HepG2 (cell line): ENCODE measurements around the gene IBTK.

Experiments
- GLI4 ChIP-seq: sonication (generic); formaldehyde crosslinking; IDR thresholded peaks from 2 replicates; pipeline ENCODE4 v1.5.1; 2020; ENCODE audit warnings: missing genetic modification reagents, mild to moderate bottlenecking, moderate library complexity, borderline replicate concordance
- HDAC2 ChIP-seq: sonication (generic); formaldehyde crosslinking; IDR thresholded peaks from 2 replicates; pipeline ENCODE4 v1.4.0; 2020; ENCODE audit warnings: missing genetic modification reagents
- HDAC6 ChIP-seq: fragments of 200-600 bp; sonication (generic); IDR thresholded peaks from 2 replicates; pipeline ENCODE4 v1.7.0; 2017; ENCODE audit warnings: mild to moderate bottlenecking, antibody characterized with exemption, low read length, low read depth
- NONO ChIP-seq, 2 experiments: fragments of 450-650 bp in 1 of 2; sonication (generic) in 1 of 2; formaldehyde crosslinking in 1 of 2; IDR thresholded peaks in 1 of 2; conservative IDR thresholded peaks in 1 of 2; 2 replicates each; pipeline versions ENCODE4 v1.6.1 to v1.8.0; 2017 to 2022; ENCODE audit warnings: mild to moderate bottlenecking in 1 of 2, missing genetic modification reagents in 1 of 2, moderate library complexity in 1 of 2
- PRMT3 ChIP-seq: sonication (generic); formaldehyde crosslinking; IDR thresholded peaks from 2 replicates; pipeline ENCODE4 v1.8.1; 2022; ENCODE audit warnings: low read depth, mild to moderate bottlenecking, moderate library complexity, missing genetic modification reagents, borderline replicate concordance
- RAD21 ChIP-seq: fragments of 450-650 bp; formaldehyde crosslinking; IDR thresholded peaks from 2 replicates; pipeline ENCODE4 v1.5.0; 2020; ENCODE audit warnings: mild to moderate bottlenecking
- REST ChIP-seq, 2 experiments: IDR thresholded peaks; 2 replicates each; pipeline ENCODE4 v1.6.1; 2011 to 2012; ENCODE audit warnings: low read length in 2 of 2, borderline replicate concordance in 1 of 2, low read depth in 1 of 2, mild to moderate bottlenecking in 1 of 2, moderate library complexity in 1 of 2
- SNAPC4 ChIP-seq: sonication (generic); formaldehyde crosslinking; IDR thresholded peaks from 2 replicates; pipeline ENCODE4 v1.4.0; 2020; ENCODE audit warnings: mild to moderate bottlenecking, missing genetic modification reagents
- STAT6 ChIP-seq: sonication (generic); formaldehyde crosslinking; IDR thresholded peaks from 2 replicates; pipeline ENCODE4 v1.4.0; 2020; ENCODE audit warnings: missing genetic modification reagents, mild to moderate bottlenecking, borderline replicate concordance
- TRIM22 ChIP-seq: fragments of 450-650 bp; IDR thresholded peaks from 2 replicates; pipeline ENCODE4 v1.6.1; 2017
- ZBTB46 ChIP-seq: sonication (generic); formaldehyde crosslinking; IDR thresholded peaks from 2 replicates; pipeline ENCODE4 v1.4.0; 2020; ENCODE audit warnings: mild to moderate bottlenecking, missing genetic modification reagents, borderline replicate concordance
- ZNF512 ChIP-seq: sonication (generic); formaldehyde crosslinking; IDR thresholded peaks from 2 replicates; pipeline ENCODE4 v1.4.0; 2020; ENCODE audit warnings: mild to moderate bottlenecking, missing genetic modification reagents
- ZNF747 ChIP-seq: sonication (generic); formaldehyde crosslinking; IDR thresholded peaks from 2 replicates; pipeline ENCODE4 v1.8.1; 2023; ENCODE audit warnings: missing genetic modification reagents, mild to moderate bottlenecking, borderline replicate concordance

GRCh38 chr6:82249381-82250253, 2.1 kb upstream of the IBTK start:
- TF ChIP-seq ZNF512 (CRISPR knock-in tag), result no peak
- TF ChIP-seq HDAC6, result no peak
- no peak for TF ChIP-seq PRMT3 (CRISPR knock-in tag)
- no peak for TF ChIP-seq NONO (IDR thresholded peaks at IDR 0.05)
- TF ChIP-seq NONO (CRISPR knock-in tag; conservative IDR thresholded peaks at IDR 0.05), result no peak
- no peak for TF ChIP-seq GLI4 (CRISPR knock-in tag)
- TF ChIP-seq HDAC2 (CRISPR knock-in tag), result no peak
- no peak for TF ChIP-seq RAD21
- TF ChIP-seq SNAPC4 (CRISPR knock-in tag), result no peak
- no peak for TF ChIP-seq STAT6
- no peak for TF ChIP-seq ZNF747 (CRISPR knock-in tag)
- no peak for TF ChIP-seq ZBTB46
- TF ChIP-seq REST (IDR thresholded peaks at IDR 0.05; ENCODE audit: borderline replicate concordance in 1 of 2, low read depth in 1 of 2, low read length in 2 of 2), result no peak
- TF ChIP-seq TRIM22, result no peak
